ENCODE measurements around the gene UBASH3A. TPM values are rescaled to one million over a fixed set of nuclear protein-coding genes. Genes with fewer than 3 reads are reported as not detected.

UBASH3A gene
- total RNA-seq, 1 donor from 2014 or later: not detected

DNA sequence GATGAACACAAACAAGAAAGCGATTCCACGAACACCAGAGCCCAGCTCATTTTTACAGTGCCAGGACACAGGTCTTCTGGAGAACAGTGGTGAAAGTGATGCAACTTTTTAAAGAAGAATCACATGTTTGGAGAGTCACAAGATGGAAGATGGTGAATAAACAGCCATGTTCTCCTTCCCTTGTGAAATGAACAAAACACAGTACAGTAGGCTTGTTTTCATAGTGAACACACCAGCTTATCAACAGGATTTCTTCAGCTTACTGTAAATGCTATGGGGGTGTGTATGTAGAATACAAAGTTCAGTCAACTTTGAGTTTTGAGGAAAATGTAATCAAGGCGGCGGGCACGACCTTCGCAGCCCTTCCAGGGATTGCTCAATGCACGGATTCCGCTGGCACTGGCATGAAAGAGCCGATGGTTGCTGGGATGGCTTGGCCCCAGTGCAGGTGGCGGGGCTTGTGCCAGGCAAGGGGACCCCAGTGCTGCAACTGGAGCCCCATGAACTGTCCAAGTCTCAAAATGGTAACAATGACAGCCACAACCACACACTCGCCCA lies 17.6 kb upstream of the UBASH3A start:
- Histone ChIP-seq H3K4me2 (no peak overlapping the region), H4K20me1 (ENCODE audit: low read depth) (no peaks in the 10 kb centered on the region), H3K27me3 (no peaks in the 10 kb centered on the region), H3F3A (ENCODE audit: low read depth) (peaks cover 8% of the 10 kb centered on the region), H3K79me2 (ENCODE audit: low read depth) (no peaks in the 10 kb centered on the region), H3K27ac (no peak overlapping the region), H3K4me3 (no peak overlapping the region), H3K9ac (no peak overlapping the region), H3K4me1 (peaks cover 11% of the 10 kb centered on the region), H3K36me3 (no peaks in the 10 kb centered on the region), H3K9me3 (ENCODE audit: low read depth) (no peaks in the 10 kb centered on the region), H2AFZ (replicated peaks) (no peak overlapping the region)
- no peak for TF ChIP-seq EZH2 (IDR thresholded peaks at IDR 0.05)
- TF ChIP-seq EZH2phosphoT487 (IDR thresholded peaks at IDR 0.05): no peak
- no peak for TF ChIP-seq CTCF (IDR thresholded peaks at IDR 0.05)
- no peak overlapping the region for H3K27ac Mint-ChIP-seq
- no peaks in the 10 kb centered on the region for H3K36me3 Mint-ChIP-seq
- peaks cover 4% of the 10 kb centered on the region for H3K9me3 Mint-ChIP-seq
- H3K4me3 Mint-ChIP-seq: no peak overlapping the region
- DNase-seq (ENCODE audit: low spot score): no peak
- peaks cover 22% of the 10 kb centered on the region for H3K4me1 Mint-ChIP-seq
- H3K27me3 Mint-ChIP-seq (ENCODE audit: insufficient read depth, low read depth): peaks cover 11% of the 10 kb centered on the region

- no peak overlapping the region for H3K27ac ChIP-seq
- H3K4me3 ChIP-seq: no peak overlapping the region
- H3K9ac ChIP-seq: no peak overlapping the region
- H3K4me1 Mint-ChIP-seq: peaks cover 24% of the 10 kb centered on the region
- no peaks in the 10 kb centered on the region for H3K9me3 ChIP-seq (ENCODE audit: low read depth)
- no peaks in the 10 kb centered on the region for H3K36me3 ChIP-seq
- H3K27me3 ChIP-seq: no peaks in the 10 kb centered on the region
- DNase-seq (ENCODE audit: low spot score): no peak
- H3F3A ChIP-seq (ENCODE audit: low read depth): peaks cover 8% of the 10 kb centered on the region
- peaks cover 4% of the 10 kb centered on the region for H3K9me3 Mint-ChIP-seq
- no peak overlapping the region for H3K4me2 ChIP-seq
- peaks cover 11% of the 10 kb centered on the region for H3K4me1 ChIP-seq
- peaks cover 11% of the 10 kb centered on the region for H3K27me3 Mint-ChIP-seq (ENCODE audit: insufficient read depth, low read depth)
- no peaks in the 10 kb centered on the region for H3K79me2 ChIP-seq (ENCODE audit: low read depth)
- no peaks in the 10 kb centered on the region for H3K36me3 Mint-ChIP-seq
- no peak overlapping the region for H3K27ac Mint-ChIP-seq
- H4K20me1 ChIP-seq (ENCODE audit: low read depth): no peaks in the 10 kb centered on the region
- TF ChIP-seq EZH2 (IDR thresholded peaks at IDR 0.05) (no peak), EZH2phosphoT487 (IDR thresholded peaks at IDR 0.05) (no peak), CTCF (IDR thresholded peaks at IDR 0.05) (no peak)
- H2AFZ ChIP-seq (replicated peaks): no peak overlapping the region
- no peak overlapping the region for H3K4me3 Mint-ChIP-seq
These were observed 16.5 kb upstream of the UBASH3A start for GRCh38 chr21:42387164-42387563.

DNA sequence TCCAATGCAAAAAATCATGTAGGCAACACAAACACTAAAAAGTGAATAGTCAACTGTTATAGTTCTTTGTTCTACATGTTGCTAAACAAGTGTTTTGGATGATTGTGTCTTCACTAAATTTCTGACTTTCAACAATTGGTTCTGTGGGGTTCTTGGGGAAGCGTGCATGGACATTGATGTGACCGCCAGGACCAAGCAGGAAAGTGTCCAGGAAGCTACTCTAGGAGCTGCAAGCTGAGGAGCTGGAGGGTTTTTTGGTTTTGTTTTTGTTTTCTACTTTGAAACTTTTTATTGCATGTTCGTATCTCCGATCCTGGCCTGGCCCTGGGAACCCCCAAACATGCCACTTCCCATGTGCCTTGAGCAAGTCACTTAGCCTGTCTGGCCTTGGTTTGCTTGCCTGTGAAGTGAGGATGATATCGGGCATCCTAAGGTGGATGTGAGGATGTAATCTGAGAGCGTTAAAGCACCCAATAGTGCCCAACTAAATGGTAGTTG lies 15.8 kb upstream of the UBASH3A start:
- peaks cover 8% of the 10 kb centered on the region for H3F3A ChIP-seq (ENCODE audit: low read depth)
- no peak overlapping the region for H3K4me3 ChIP-seq
- Mint-ChIP-seq H3K27me3 (ENCODE audit: insufficient read depth, low read depth) (peaks cover 11% of the 10 kb centered on the region), H3K36me3 (no peaks in the 10 kb centered on the region), H3K27ac (no peak overlapping the region), H3K4me1 (peaks cover 28% of the 10 kb centered on the region), H3K9me3 (peaks cover 2% of the 10 kb centered on the region), H3K4me3 (no peak overlapping the region)
- TF ChIP-seq EZH2 (IDR thresholded peaks at IDR 0.05): no peak
- TF ChIP-seq EZH2phosphoT487 (IDR thresholded peaks at IDR 0.05): no peak
- TF ChIP-seq CTCF (IDR thresholded peaks at IDR 0.05): no peak
- H3K79me2 ChIP-seq (ENCODE audit: low read depth): no peaks in the 10 kb centered on the region
- H3K9ac ChIP-seq: no peak overlapping the region
- DNase-seq (ENCODE audit: low spot score): no peak
- no peak overlapping the region for H3K27ac ChIP-seq
- H3K36me3 ChIP-seq: no peaks in the 10 kb centered on the region
- no peaks in the 10 kb centered on the region for H4K20me1 ChIP-seq (ENCODE audit: low read depth)
- no peak overlapping the region for H3K4me2 ChIP-seq
- peaks cover 11% of the 10 kb centered on the region for H3K4me1 ChIP-seq
- no peak overlapping the region for H2AFZ ChIP-seq (replicated peaks)
- no peaks in the 10 kb centered on the region for H3K27me3 ChIP-seq
- no peaks in the 10 kb centered on the region for H3K9me3 ChIP-seq (ENCODE audit: low read depth)
